K562 (cell line): ENCODE measurements around the gene GHDC. TPM values are rescaled to one million over a fixed set of nuclear protein-coding genes. Genes with fewer than 3 reads are reported as not detected.

ENCODE experiments used
- ATAC-seq: fragments of 200-7000 bp; cut with Tn5 transposase; 3 replicates; pipeline ENCODE4 v1.9.1; 2020; ENCODE audit warnings: moderate library complexity
- BruUV-seq: library from RNA; stranded (reverse); fragments of 400-500 nt; replicated peaks from 2 replicates; lab custom pipeline; 2021; lab: Mats Ljungman, UMichigan
- CTCF ChIA-PET: fragments of 300-600 bp; formaldehyde crosslinking; extraction: SDS; loops from one replicate; lab custom pipeline; 2021; ENCODE audit warnings: low intra/inter-chr PET ratio; lab: Yijun Ruan, JAX
- POLR2A ChIA-PET: fragments of 300-600, 350-650 bp; sonication (Branson Sonifier 250); formaldehyde crosslinking; extraction: SDS; loops from one replicate; lab custom pipeline; 2021; ENCODE audit warnings: antibody characterized with exemption, inconsistent platforms; lab: Yijun Ruan, JAX
- DNase-seq, 4 experiments: peaks; one replicate each; pipeline versions ENCODE4 v3.0.0 to v3.0.0-alpha.2; 2011 to 2018; ENCODE audit warnings: low spot score in 3 of 4, mixed read lengths in 3 of 4; ENCODE audit errors: extremely low read depth in 1 of 4
- FAIRE-seq: peaks from 2 replicates; lab custom pipeline; 2011; peaks lifted over from hg19 to GRCh38; lab: Jason Lieb, UNC
- H2AFZ ChIP-seq: 2 replicates; pipeline ENCODE4 v1.6.0; 2011; ENCODE audit warnings: low read depth, low read length, control low read depth, inconsistent platforms
- H3K27ac ChIP-seq: fragments of 200-600 bp; 3 replicates; pipeline ENCODE4 v1.8.0; 2011; ENCODE audit warnings: low read depth, mild to moderate bottlenecking, control low read depth, inconsistent platforms, low read length, moderate library complexity, mixed read lengths; ENCODE audit errors: extremely low read depth
- H3K27me3 ChIP-seq, 2 experiments: fragments of 300-600 bp in 1 of 2; 2 replicates in 1 of 2; 3 replicates in 1 of 2; pipeline versions ENCODE4 v1.6.0 to v1.8.0; 2011; ENCODE audit warnings: inconsistent platforms in 2 of 2, low read length in 2 of 2, mild to moderate bottlenecking in 1 of 2, mixed read lengths in 1 of 2, moderate library complexity in 1 of 2; ENCODE audit not compliant: control insufficient read depth in 2 of 2, insufficient read depth in 2 of 2
- H3K36me3 ChIP-seq: fragments of 300-600 bp; 3 replicates; pipeline ENCODE4 v1.8.0; 2011; ENCODE audit warnings: mild to moderate bottlenecking, low read length, inconsistent platforms; ENCODE audit not compliant: control insufficient read depth, insufficient read depth
- H3K4me1 ChIP-seq, 2 experiments: fragments of 200-600 bp in 1 of 2; replicated peaks in 1 of 2; 2 replicates in 1 of 2; 3 replicates in 1 of 2; pipeline versions ENCODE4 v1.5.1 to v1.8.0; 2011; ENCODE audit warnings: inconsistent platforms in 2 of 2, low read length in 2 of 2, mild to moderate bottlenecking in 1 of 2, mixed read lengths in 1 of 2, moderate library complexity in 1 of 2; ENCODE audit not compliant: control insufficient read depth in 2 of 2, insufficient read depth in 2 of 2
- H3K4me2 ChIP-seq: 2 replicates; pipeline ENCODE4 v1.6.1; 2011; ENCODE audit warnings: low read length, control low read depth, inconsistent platforms, mixed read lengths; ENCODE audit not compliant: insufficient read depth
- H3K4me3 ChIP-seq: fragments of 200-600 bp; sonication (generic), shearing (Covaris generic); 2 replicates; pipeline ENCODE4 v1.5.1; 2016; ENCODE audit warnings: control low read depth, inconsistent platforms
- H3K79me2 ChIP-seq: fragments of 200-600 bp; 3 replicates; pipeline ENCODE4 v1.8.0; 2011; ENCODE audit warnings: low read length, inconsistent platforms; ENCODE audit not compliant: control insufficient read depth, insufficient read depth
- H3K9ac ChIP-seq, 2 experiments: 2 replicates each; pipeline versions ENCODE4 v1.6.0 to v1.6.1; 2011; ENCODE audit warnings: low read depth in 2 of 2, low read length in 2 of 2, control low read depth in 1 of 2, inconsistent platforms in 1 of 2, mild to moderate bottlenecking in 1 of 2, mixed read lengths in 1 of 2; ENCODE audit not compliant: insufficient read depth in 1 of 2
- H3K9me1 ChIP-seq: one replicate; pipeline ENCODE4 v1.6.0; 2011; ENCODE audit warnings: inconsistent platforms, mild to moderate bottlenecking, low read length, moderate library complexity; ENCODE audit not compliant: control insufficient read depth, insufficient read depth
- H3K9me3 ChIP-seq: replicated peaks from 2 replicates; pipeline ENCODE4 v1.5.1; 2011; ENCODE audit warnings: low read depth, low read length, inconsistent platforms; ENCODE audit not compliant: control insufficient read depth, insufficient read depth
- H4K20me1 ChIP-seq: replicated peaks from 2 replicates; pipeline ENCODE4 v1.6.1; 2011; ENCODE audit warnings: low read length, inconsistent platforms, mixed read lengths; ENCODE audit not compliant: control insufficient read depth, insufficient read depth
- ARID1B ChIP-seq: fragments of 450-650 bp; IDR thresholded peaks from 2 replicates; pipeline ENCODE4 v1.6.1; 2016; ENCODE audit warnings: antibody characterized with exemption, mild to moderate bottlenecking, inconsistent platforms
- CTBP1 ChIP-seq: fragments of 450-650 bp; IDR thresholded peaks from 2 replicates; pipeline ENCODE4 v1.6.1; 2016; ENCODE audit warnings: borderline replicate concordance
- GTF2E2 ChIP-seq: fragments of 200-800 bp; sonication (Bioruptor generic); IDR thresholded peaks from 2 replicates; pipeline ENCODE4 v1.6.1; 2016; ENCODE audit warnings: missing genetic modification characterization, missing compliant biosample characterization
- HEY1 ChIP-seq: fragments of 250-450 bp; sonication (Bioruptor Pico); IDR thresholded peaks from 2 replicates; pipeline ENCODE4 v1.5.0; 2020; ENCODE audit warnings: mild to moderate bottlenecking, moderate library complexity, borderline replicate concordance
- HNRNPUL1 ChIP-seq: fragments of 200-400 bp; formaldehyde crosslinking; IDR thresholded peaks from 2 replicates; pipeline ENCODE4 v1.6.1; 2017; ENCODE audit warnings: low read length
- NUFIP1 ChIP-seq: fragments of 450-650 bp; IDR thresholded peaks from 2 replicates; pipeline ENCODE4 v1.6.1; 2018; ENCODE audit not compliant: partially characterized antibody
- POLR2A ChIP-seq: fragments of 450-650 bp; conservative IDR thresholded peaks from 2 replicates; pipeline ENCODE4 v1.6.1; 2016
- POLR2G ChIP-seq: fragments of 200-400 bp; formaldehyde crosslinking; IDR thresholded peaks from 2 replicates; pipeline ENCODE4 v1.6.1; 2017; ENCODE audit warnings: low read depth, mild to moderate bottlenecking, antibody characterized with exemption, low read length, moderate library complexity
- RBM22 ChIP-seq: fragments of 200-400 bp; formaldehyde crosslinking; IDR thresholded peaks from 2 replicates; pipeline ENCODE4 v1.6.1; 2018; ENCODE audit warnings: low read length, low read depth; ENCODE audit not compliant: poor library complexity, severe bottlenecking
- TEAD1 ChIP-seq, 2 experiments: fragments of 450-650 bp in 1 of 2; sonication (generic) in 1 of 2; formaldehyde crosslinking; IDR thresholded peaks; 2 replicates each; pipeline versions ENCODE4 v1.4.0 to v1.8.0; 2020 to 2022; ENCODE audit warnings: mild to moderate bottlenecking in 2 of 2, missing genetic modification reagents in 1 of 2
- ZC3H8 ChIP-seq: fragments of 450-650 bp; IDR thresholded peaks from 2 replicates; pipeline ENCODE4 v1.6.1; 2017
- ZFP30 ChIP-seq: fragments of 250-450 bp; sonication (Bioruptor Pico); IDR thresholded peaks from 2 replicates; pipeline ENCODE4 v1.8.0; 2022; ENCODE audit warnings: moderate library complexity, mild to moderate bottlenecking, inconsistent platforms, borderline replicate concordance
- WGBS: fragments of 100-300 bp; shearing (Covaris generic); methylation state at CpG from one replicate; pipeline ENCODE4 v1.1.6; 2016; ENCODE audit warnings: low coverage, mixed read lengths; ENCODE audit not compliant: insufficient coverage; ENCODE audit errors: missing lambda C conversion rate; 5-methylcytosine and 5-hydroxymethylcytosine counted together
- in situ Hi-C: fragments of 300-500 bp; cut with MboI; formaldehyde crosslinking; loops from 4 replicates; pipeline ENCODE4 v1.15.0; 2018; ENCODE audit warnings: inconsistent platforms, mixed read lengths
- intact Hi-C: fragments of 100-400 bp; cut with micrococcal nuclease; formaldehyde crosslinking; loops from 2 replicates; pipeline ENCODE4 v1.14.2; 2022
- polyA plus RNA-seq, 8 experiments: library from polyadenylated mRNA; depleted of rRNA in 4 of 8; stranded (reverse) in 5 of 8; unstranded in 3 of 8; fragments of >200 nt; fragmentation: Nextera tagmentation in 2 of 8; fragmentation: Illumina TruSeq in 1 of 8; extraction: Ambion mirVana in 2 of 8; extraction: Trizol in 1 of 8; gene quantifications; 2 replicates each; pipeline versions ENCODE4 v1.2.1 to v1.2.3, GENCODE V29; 2011 to 2014; ENCODE audit warnings: inconsistent platforms in 1 of 8, missing spikeins in 1 of 8
- total RNA-seq, 7 experiments: library from RNA; depleted of rRNA in 6 of 7; stranded (reverse); fragments of >200 nt in 6 of 7; fragmentation: Illumina TruSeq in 2 of 7; extraction: Trizol in 2 of 7; gene quantifications; 2 replicates each; pipeline versions ENCODE4 v1.2.1 to v1.2.3, GENCODE V29; 2011 to 2021; ENCODE audit warnings: low replicate concordance in 1 of 7
- TF ChIP-seq, protein P1 (sequence below): fragments of 250-450 bp; sonication (Bioruptor Pico); IDR thresholded peaks from 2 replicates; pipeline ENCODE4 v1.8.0; 2021; ENCODE audit warnings: moderate library complexity, mild to moderate bottlenecking, inconsistent platforms
- TF ChIP-seq, protein P2 (sequence below): fragments of 450-650 bp; IDR thresholded peaks from 2 replicates; pipeline ENCODE4 v1.7.1; 2018; ENCODE audit warnings: mild to moderate bottlenecking, low read depth; ENCODE audit not compliant: partially characterized antibody
- TF ChIP-seq, protein P3 (sequence below): fragments of 450-650 bp; formaldehyde crosslinking; IDR thresholded peaks from 2 replicates; pipeline ENCODE4 v1.4.0; 2022; ENCODE audit warnings: missing genetic modification characterization
- TF ChIP-seq, protein P4 (sequence below): sonication (generic); formaldehyde crosslinking; IDR thresholded peaks from 2 replicates; pipeline ENCODE4 v1.8.0; 2023; ENCODE audit warnings: mild to moderate bottlenecking, missing genetic modification reagents

Gene GHDC
- total and polyA plus RNA-seq, 9 of the 15 experiments (the other 6 are each of a cell fraction or from before 2014, with no cell fraction given), result 0.65 to 23.2 (median 11.2) TPM

DNA sequence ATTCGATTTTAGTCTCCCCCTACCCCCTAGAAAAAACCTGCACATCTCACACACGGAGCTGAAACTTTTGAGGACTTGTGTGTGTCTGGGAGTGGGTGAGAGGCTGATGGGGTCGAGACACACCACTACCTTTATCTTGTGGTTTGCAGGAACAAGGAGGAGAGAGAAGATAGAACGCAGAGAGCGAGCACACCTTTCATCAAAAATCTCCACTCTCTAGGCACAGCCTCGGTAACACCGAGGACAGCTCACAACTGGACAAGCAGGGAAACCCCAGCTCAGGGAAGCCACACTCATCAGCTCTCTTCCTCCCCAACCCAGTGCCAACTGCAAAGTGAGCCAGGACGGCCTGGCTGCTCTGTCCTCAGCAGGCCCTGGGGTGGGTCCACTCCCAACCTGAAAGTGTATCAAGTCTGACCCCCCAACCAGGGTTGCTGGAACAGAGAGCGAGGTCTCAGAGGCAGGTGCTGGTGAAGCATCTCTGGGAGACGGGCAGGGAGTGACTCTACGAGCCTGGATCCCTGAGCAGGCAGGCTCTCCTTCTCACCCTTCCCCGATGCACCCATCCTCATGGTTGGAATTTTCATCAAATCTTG, 5.2 kb upstream of the GHDC start:
- Histone ChIP-seq H3K9me3 (no peaks in the 10 kb centered on the region), H3K4me3 (no peak overlapping the region), H2AFZ (no peak overlapping the region), H4K20me1 (no peaks in the 10 kb centered on the region), H3K36me3 (peaks cover 59% of the 10 kb centered on the region; the same call in 2 of the 3 replicates), H3K27me3 (no peaks in the 10 kb centered on the region), H3K27ac (peak overlapping the region; percentile 47; the same call in 2 of the 3 replicates), H3K9ac (peak overlapping the region in 1 of 2 experiments; percentile 69; a peak in 2 of 4 replicates), H3K4me2 (peak overlapping the region; percentile 12), H3K4me1 (peaks cover 15% of the 10 kb centered on the region in 2 experiments; a peak in 4 of 5 replicates), H3K79me2 (no peaks in the 10 kb centered on the region), H3K9me1 (no peaks in the 10 kb centered on the region)
- intact Hi-C loops (no loop called here), in situ Hi-C loops (no loop called here)
- POLR2A ChIA-PET, result no interaction called here
- CTCF ChIA-PET, result no interaction called here
- peak; percentile 63 for ATAC-seq
- 44% methylated on average over 12 of the region's 12 CpGs for WGBS
- FAIRE-seq, result peak; percentile 6
- BruUV-seq, result no TSS peak
- DNase-seq, result peak; percentile 30 to 54 (median 46)
- TF ChIP-seq, protein P1, sequence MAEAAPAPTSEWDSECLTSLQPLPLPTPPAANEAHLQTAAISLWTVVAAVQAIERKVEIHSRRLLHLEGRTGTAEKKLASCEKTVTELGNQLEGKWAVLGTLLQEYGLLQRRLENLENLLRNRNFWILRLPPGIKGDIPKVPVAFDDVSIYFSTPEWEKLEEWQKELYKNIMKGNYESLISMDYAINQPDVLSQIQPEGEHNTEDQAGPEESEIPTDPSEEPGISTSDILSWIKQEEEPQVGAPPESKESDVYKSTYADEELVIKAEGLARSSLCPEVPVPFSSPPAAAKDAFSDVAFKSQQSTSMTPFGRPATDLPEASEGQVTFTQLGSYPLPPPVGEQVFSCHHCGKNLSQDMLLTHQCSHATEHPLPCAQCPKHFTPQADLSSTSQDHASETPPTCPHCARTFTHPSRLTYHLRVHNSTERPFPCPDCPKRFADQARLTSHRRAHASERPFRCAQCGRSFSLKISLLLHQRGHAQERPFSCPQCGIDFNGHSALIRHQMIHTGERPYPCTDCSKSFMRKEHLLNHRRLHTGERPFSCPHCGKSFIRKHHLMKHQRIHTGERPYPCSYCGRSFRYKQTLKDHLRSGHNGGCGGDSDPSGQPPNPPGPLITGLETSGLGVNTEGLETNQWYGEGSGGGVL (CRISPR knock-in tag), result no peak
- TF ChIP-seq, protein P2, sequence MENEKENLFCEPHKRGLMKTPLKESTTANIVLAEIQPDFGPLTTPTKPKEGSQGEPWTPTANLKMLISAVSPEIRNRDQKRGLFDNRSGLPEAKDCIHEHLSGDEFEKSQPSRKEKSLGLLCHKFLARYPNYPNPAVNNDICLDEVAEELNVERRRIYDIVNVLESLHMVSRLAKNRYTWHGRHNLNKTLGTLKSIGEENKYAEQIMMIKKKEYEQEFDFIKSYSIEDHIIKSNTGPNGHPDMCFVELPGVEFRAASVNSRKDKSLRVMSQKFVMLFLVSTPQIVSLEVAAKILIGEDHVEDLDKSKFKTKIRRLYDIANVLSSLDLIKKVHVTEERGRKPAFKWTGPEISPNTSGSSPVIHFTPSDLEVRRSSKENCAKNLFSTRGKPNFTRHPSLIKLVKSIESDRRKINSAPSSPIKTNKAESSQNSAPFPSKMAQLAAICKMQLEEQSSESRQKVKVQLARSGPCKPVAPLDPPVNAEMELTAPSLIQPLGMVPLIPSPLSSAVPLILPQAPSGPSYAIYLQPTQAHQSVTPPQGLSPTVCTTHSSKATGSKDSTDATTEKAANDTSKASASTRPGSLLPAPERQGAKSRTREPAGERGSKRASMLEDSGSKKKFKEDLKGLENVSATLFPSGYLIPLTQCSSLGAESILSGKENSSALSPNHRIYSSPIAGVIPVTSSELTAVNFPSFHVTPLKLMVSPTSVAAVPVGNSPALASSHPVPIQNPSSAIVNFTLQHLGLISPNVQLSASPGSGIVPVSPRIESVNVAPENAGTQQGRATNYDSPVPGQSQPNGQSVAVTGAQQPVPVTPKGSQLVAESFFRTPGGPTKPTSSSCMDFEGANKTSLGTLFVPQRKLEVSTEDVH, result no peak
- no peak for TF ChIP-seq HEY1 (CRISPR knock-in tag)
- TF ChIP-seq GTF2E2 (tag), result no peak
- TF ChIP-seq ZFP30, result no peak
- no peak for TF ChIP-seq ZC3H8
- TF ChIP-seq TEAD1 (CRISPR knock-in tag; IDR thresholded peaks at IDR 0.05), result no peak
- no peak for TF ChIP-seq CTBP1
- TF ChIP-seq POLR2A, result peak; percentile 22; the same call in 1 of the 2 replicates
- TF ChIP-seq, protein P3, sequence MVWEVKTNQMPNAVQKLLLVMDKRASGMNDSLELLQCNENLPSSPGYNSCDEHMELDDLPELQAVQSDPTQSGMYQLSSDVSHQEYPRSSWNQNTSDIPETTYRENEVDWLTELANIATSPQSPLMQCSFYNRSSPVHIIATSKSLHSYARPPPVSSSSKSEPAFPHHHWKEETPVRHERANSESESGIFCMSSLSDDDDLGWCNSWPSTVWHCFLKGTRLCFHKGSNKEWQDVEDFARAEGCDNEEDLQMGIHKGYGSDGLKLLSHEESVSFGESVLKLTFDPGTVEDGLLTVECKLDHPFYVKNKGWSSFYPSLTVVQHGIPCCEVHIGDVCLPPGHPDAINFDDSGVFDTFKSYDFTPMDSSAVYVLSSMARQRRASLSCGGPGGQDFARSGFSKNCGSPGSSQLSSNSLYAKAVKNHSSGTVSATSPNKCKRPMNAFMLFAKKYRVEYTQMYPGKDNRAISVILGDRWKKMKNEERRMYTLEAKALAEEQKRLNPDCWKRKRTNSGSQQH (CRISPR knock-in tag), result no peak
- peak; percentile 44 for TF ChIP-seq RBM22
- TF ChIP-seq NUFIP1, result no peak
- TF ChIP-seq, protein P4, sequence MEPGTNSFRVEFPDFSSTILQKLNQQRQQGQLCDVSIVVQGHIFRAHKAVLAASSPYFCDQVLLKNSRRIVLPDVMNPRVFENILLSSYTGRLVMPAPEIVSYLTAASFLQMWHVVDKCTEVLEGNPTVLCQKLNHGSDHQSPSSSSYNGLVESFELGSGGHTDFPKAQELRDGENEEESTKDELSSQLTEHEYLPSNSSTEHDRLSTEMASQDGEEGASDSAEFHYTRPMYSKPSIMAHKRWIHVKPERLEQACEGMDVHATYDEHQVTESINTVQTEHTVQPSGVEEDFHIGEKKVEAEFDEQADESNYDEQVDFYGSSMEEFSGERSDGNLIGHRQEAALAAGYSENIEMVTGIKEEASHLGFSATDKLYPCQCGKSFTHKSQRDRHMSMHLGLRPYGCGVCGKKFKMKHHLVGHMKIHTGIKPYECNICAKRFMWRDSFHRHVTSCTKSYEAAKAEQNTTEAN (CRISPR knock-in tag), result no peak
- peak; percentile 51 for TF ChIP-seq ARID1B
- no peak for TF ChIP-seq HNRNPUL1
- TF ChIP-seq POLR2G, result no peak
